K562 (cell line): ENCODE measurements around the gene KIF21A. TPM values are rescaled to one million over a fixed set of nuclear protein-coding genes. Genes with fewer than 3 reads are reported as not detected.

ENCODE experiments used
- CTCFL ChIP-seq: IDR thresholded peaks from 2 replicates; pipeline ENCODE4 v1.6.1; 2011; ENCODE audit warnings: borderline replicate concordance, low read depth, mild to moderate bottlenecking, moderate library complexity, low read length; ENCODE audit not compliant: insufficient read depth, poor library complexity, severe bottlenecking
- KHSRP ChIP-seq: fragments of 450-650 bp; IDR thresholded peaks from 2 replicates; pipeline ENCODE4 v1.6.1; 2017
- KLF10 ChIP-seq: fragments of 250-450 bp; sonication (Bioruptor Pico); IDR thresholded peaks from 2 replicates; pipeline ENCODE4 v1.6.1; 2021; ENCODE audit warnings: matching md5 sums
- POLR2A ChIP-seq: fragments of 450-650 bp; conservative IDR thresholded peaks from 2 replicates; pipeline ENCODE4 v1.6.1; 2016
- SIN3A ChIP-seq, 2 experiments: fragments of 150-350 bp in 1 of 2; IDR thresholded peaks; 2 replicates each; pipeline ENCODE4 v1.6.1; 2011 to 2016; ENCODE audit warnings: borderline replicate concordance in 2 of 2, low read depth in 2 of 2, low read length in 2 of 2, mild to moderate bottlenecking in 2 of 2, moderate library complexity in 2 of 2; ENCODE audit not compliant: control insufficient read depth in 1 of 2
- TEAD4 ChIP-seq, 2 experiments: sonication (generic) in 1 of 2; formaldehyde crosslinking in 1 of 2; IDR thresholded peaks; 2 replicates each; pipeline versions ENCODE4 v1.6.1 to v1.8.0; 2012 to 2022; ENCODE audit warnings: borderline replicate concordance in 1 of 2, inconsistent platforms in 1 of 2, low read length in 1 of 2, mild to moderate bottlenecking in 1 of 2, missing genetic modification reagents in 1 of 2
- USF1 ChIP-seq: sonication (generic); formaldehyde crosslinking; IDR thresholded peaks from 2 replicates; pipeline ENCODE4 v1.9.0; 2022; ENCODE audit warnings: mild to moderate bottlenecking, missing genetic modification reagents
- ZMIZ1 ChIP-seq, 2 experiments: fragments of 150-350 bp in 1 of 2; IDR thresholded peaks; 2 replicates each; pipeline ENCODE4 v1.6.1; 2012 to 2016; ENCODE audit warnings: low read depth in 2 of 2, low read length in 2 of 2, mild to moderate bottlenecking in 1 of 2, moderate library complexity in 1 of 2
- ZNF507 ChIP-seq: conservative IDR thresholded peaks from 2 replicates; pipeline ENCODE4 v1.6.1; 2017; ENCODE audit warnings: missing genetic modification characterization, missing compliant biosample characterization
- ZNF561 ChIP-seq: fragments of 450-650 bp; formaldehyde crosslinking; conservative IDR thresholded peaks from 2 replicates; pipeline ENCODE4 v1.4.0; 2020; ENCODE audit warnings: mild to moderate bottlenecking, moderate library complexity
- polyA plus RNA-seq, 8 experiments: library from polyadenylated mRNA; depleted of rRNA in 4 of 8; stranded (reverse) in 5 of 8; unstranded in 3 of 8; fragments of >200 nt; fragmentation: Nextera tagmentation in 2 of 8; fragmentation: Illumina TruSeq in 1 of 8; extraction: Ambion mirVana in 2 of 8; extraction: Trizol in 1 of 8; gene quantifications; 2 replicates each; pipeline versions ENCODE4 v1.2.1 to v1.2.3, GENCODE V29; 2011 to 2014; ENCODE audit warnings: inconsistent platforms in 1 of 8, missing spikeins in 1 of 8
- total RNA-seq, 7 experiments: library from RNA; depleted of rRNA in 6 of 7; stranded (reverse); fragments of >200 nt in 6 of 7; fragmentation: Illumina TruSeq in 2 of 7; extraction: Trizol in 2 of 7; gene quantifications; 2 replicates each; pipeline versions ENCODE4 v1.2.1 to v1.2.3, GENCODE V29; 2011 to 2021; ENCODE audit warnings: low replicate concordance in 1 of 7

The KIF21A gene
- total and polyA plus RNA-seq, 9 of the 15 experiments (the other 6 are each of a cell fraction or from before 2014, with no cell fraction given) = 17.7 to 45.0 (median 30.3) TPM

- TF ChIP-seq ZMIZ1 (IDR thresholded peaks at IDR 0.05; ENCODE audit: low read depth in 2 of 2, low read length in 2 of 2) (no peak), KLF10 (CRISPR knock-in tag) (no peak), TEAD4 (IDR thresholded peaks at IDR 0.05; ENCODE audit: low read length) (no peak), TEAD4 (CRISPR knock-in tag; IDR thresholded peaks at IDR 0.05; ENCODE audit: borderline replicate concordance) (no peak), ZNF561 (CRISPR knock-in tag) (no peak), ZNF507 (tag) (no peak), KHSRP (no peak), CTCFL (no peak), SIN3A (IDR thresholded peaks at IDR 0.05; ENCODE audit: borderline replicate concordance in 2 of 2, control insufficient read depth in 1 of 2, low read depth in 2 of 2, low read length in 2 of 2) (no peak), USF1 (CRISPR knock-in tag) (no peak), POLR2A (no peak)
These were observed 70.6 kb downstream of the KIF21A start (continued) for GRCh38 chr12:39372204-39372925.
